ENCODE data around the gene CHMP4A.

GRCh38 chr14:24216345-24216699, 3.0 kb upstream of the CHMP4A start:
- TF ChIP-seq, protein P1, sequence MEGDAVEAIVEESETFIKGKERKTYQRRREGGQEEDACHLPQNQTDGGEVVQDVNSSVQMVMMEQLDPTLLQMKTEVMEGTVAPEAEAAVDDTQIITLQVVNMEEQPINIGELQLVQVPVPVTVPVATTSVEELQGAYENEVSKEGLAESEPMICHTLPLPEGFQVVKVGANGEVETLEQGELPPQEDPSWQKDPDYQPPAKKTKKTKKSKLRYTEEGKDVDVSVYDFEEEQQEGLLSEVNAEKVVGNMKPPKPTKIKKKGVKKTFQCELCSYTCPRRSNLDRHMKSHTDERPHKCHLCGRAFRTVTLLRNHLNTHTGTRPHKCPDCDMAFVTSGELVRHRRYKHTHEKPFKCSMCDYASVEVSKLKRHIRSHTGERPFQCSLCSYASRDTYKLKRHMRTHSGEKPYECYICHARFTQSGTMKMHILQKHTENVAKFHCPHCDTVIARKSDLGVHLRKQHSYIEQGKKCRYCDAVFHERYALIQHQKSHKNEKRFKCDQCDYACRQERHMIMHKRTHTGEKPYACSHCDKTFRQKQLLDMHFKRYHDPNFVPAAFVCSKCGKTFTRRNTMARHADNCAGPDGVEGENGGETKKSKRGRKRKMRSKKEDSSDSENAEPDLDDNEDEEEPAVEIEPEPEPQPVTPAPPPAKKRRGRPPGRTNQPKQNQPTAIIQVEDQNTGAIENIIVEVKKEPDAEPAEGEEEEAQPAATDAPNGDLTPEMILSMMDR (conservative IDR thresholded peaks at IDR 0.05; ENCODE audit: low read depth, low read length): no peak
- TF ChIP-seq EZH2 (IDR thresholded peaks at IDR 0.05; ENCODE audit: low read length, unreplicated experiment): no peak
